CD4-positive, CD25-positive, alpha-beta regulatory T cell (primary cell): Measurements from ENCODE around the gene PAAF1. TPM values are rescaled to one million over a fixed set of nuclear protein-coding genes. Genes with fewer than 3 reads are reported as not detected.
A peak's percentile ranks its signal among the peaks of the same experiment; 100 is the strongest.

Experiments used
- ATAC-seq, 2 donors: fragments of 150-1000 bp; cut with Tn5 transposase; one replicate each; pipeline ENCODE4 v1.10.0; 2021; ENCODE audit warnings: low read depth in 2 of 2, moderate number of reproducible peaks in 2 of 2, moderate library complexity in 1 of 2
- DNase-seq, 3 donors: peaks; one replicate each; pipeline versions ENCODE4 v3.0.0 to v3.0.0-alpha.2; 2012 to 2022; ENCODE audit warnings: mixed read lengths in 1 of 3
- H3K27ac ChIP-seq: one replicate; pipeline ENCODE4 v1.7.0; 2013; ENCODE audit warnings: mild to moderate bottlenecking, low read length; ENCODE audit not compliant: insufficient read depth, poor library complexity, severe bottlenecking
- H3K27me3 ChIP-seq: one replicate; pipeline ENCODE4 v1.7.0; 2013; ENCODE audit warnings: low read length; ENCODE audit not compliant: control insufficient read depth, insufficient read depth
- H3K36me3 ChIP-seq: one replicate; pipeline ENCODE4 v1.7.0; 2013; ENCODE audit warnings: mild to moderate bottlenecking, low read length, moderate library complexity; ENCODE audit not compliant: control insufficient read depth, insufficient read depth
- H3K4me1 ChIP-seq: 2 replicates; pipeline ENCODE4 v1.7.0; 2013; ENCODE audit warnings: mild to moderate bottlenecking, low read length; ENCODE audit not compliant: insufficient read depth, control insufficient read depth, poor library complexity, severe bottlenecking
- H3K4me3 ChIP-seq: one replicate; pipeline ENCODE4 v1.7.0; 2013; ENCODE audit warnings: low read depth, mild to moderate bottlenecking, low read length, moderate library complexity
- H3K9me3 ChIP-seq, 2 experiments: 1 replicate in 1 of 2; 2 replicates in 1 of 2; pipeline ENCODE4 v1.7.0; 2013; ENCODE audit warnings: low read length in 2 of 2, mild to moderate bottlenecking in 1 of 2, moderate library complexity in 1 of 2; ENCODE audit not compliant: control insufficient read depth in 2 of 2
- H3K27ac Mint-ChIP-seq, 3 donors: one replicate each; pipeline ENCODE4 v1.8.0; 2020 to 2022; ENCODE audit warnings: mild to moderate bottlenecking in 3 of 3, mixed read lengths in 3 of 3, moderate library complexity in 2 of 3
- H3K27me3 Mint-ChIP-seq: one replicate; pipeline ENCODE4 v1.8.0; 2022; ENCODE audit warnings: mild to moderate bottlenecking, mixed read lengths
- H3K36me3 Mint-ChIP-seq: one replicate; pipeline ENCODE4 v1.8.0; 2020; ENCODE audit warnings: mixed read lengths
- H3K4me1 Mint-ChIP-seq, 4 donors: one replicate each; pipeline ENCODE4 v1.8.0; 2020 to 2022; ENCODE audit warnings: mixed read lengths in 4 of 4, mild to moderate bottlenecking in 1 of 4
- H3K4me3 Mint-ChIP-seq, 4 donors: one replicate each; pipeline ENCODE4 v1.8.0; 2020 to 2022; ENCODE audit warnings: mild to moderate bottlenecking in 4 of 4, mixed read lengths in 4 of 4, moderate library complexity in 3 of 4
- H3K9me3 Mint-ChIP-seq, 7 donors: one replicate each; pipeline ENCODE4 v1.8.0; 2020 to 2022; ENCODE audit warnings: mixed read lengths in 7 of 7, mild to moderate bottlenecking in 3 of 7, moderate library complexity in 2 of 7
- polyA plus RNA-seq, 4 donors: library from polyadenylated mRNA; unstranded; fragments of 300-500 nt; fragmentation: Illumina TruSeq; gene quantifications; one replicate each; pipeline ENCODE4 v1.2.3, GENCODE V29; 2021
- total RNA-seq: library from RNA; stranded (reverse); gene quantifications from one replicate; pipeline ENCODE4 v1.2.3, GENCODE V29; 2022

Gene PAAF1
- total and polyA plus RNA-seq, 5 donors from 2014 or later, result 13.7 to 28.2 (median 26.5) TPM

- peaks cover 8% of the 10 kb centered on the region for H3K36me3 Mint-ChIP-seq
- no peaks in the 10 kb centered on the region for H3K27me3 Mint-ChIP-seq
- H3K27ac Mint-ChIP-seq, result peak overlapping the region in 1 of 3 donors; percentile 5
- DNase-seq, result no peak
- no peak for ATAC-seq
- Histone ChIP-seq H3K9me3 (no peaks in the 10 kb centered on the region), H3K27me3 (no peaks in the 10 kb centered on the region), H3K27ac (no peak overlapping the region), H3K36me3 (peaks cover 2% of the 10 kb centered on the region), H3K4me1 (no peaks in the 10 kb centered on the region), H3K4me3 (no peak overlapping the region)
- H3K4me3 Mint-ChIP-seq, result no peak overlapping the region
- H3K4me1 Mint-ChIP-seq, result no peaks in the 10 kb centered on the region
- H3K9me3 Mint-ChIP-seq, result no peaks in the 10 kb centered on the region
Measured at GRCh38 chr11:73939096-73939495, 62.3 kb downstream of the PAAF1 start.

GRCh38 chr11:73940801-73941570 is 64.2 kb downstream of the PAAF1 start:
- no peaks in the 10 kb centered on the region for H3K4me1 ChIP-seq
- DNase-seq, result no peak
- no peak overlapping the region for H3K4me3 Mint-ChIP-seq
- H3K36me3 ChIP-seq, result no peaks in the 10 kb centered on the region
- peaks cover 5% of the 10 kb centered on the region for H3K36me3 Mint-ChIP-seq
- no peak overlapping the region for H3K27ac ChIP-seq
- H3K4me1 Mint-ChIP-seq, result no peaks in the 10 kb centered on the region
- no peak overlapping the region for H3K27ac Mint-ChIP-seq
- H3K9me3 Mint-ChIP-seq, result no peaks in the 10 kb centered on the region
- H3K27me3 ChIP-seq, result no peaks in the 10 kb centered on the region
- H3K9me3 ChIP-seq, result no peaks in the 10 kb centered on the region
- no peak for ATAC-seq
- no peak overlapping the region for H3K4me3 ChIP-seq
- no peaks in the 10 kb centered on the region for H3K27me3 Mint-ChIP-seq

GRCh38 chr11:73942010-73942409 is 65.2 kb downstream of the PAAF1 start:
- no peak overlapping the region for H3K4me3 ChIP-seq
- Mint-ChIP-seq H3K4me1 (no peaks in the 10 kb centered on the region), H3K27ac (no peak overlapping the region), H3K36me3 (peaks cover 5% of the 10 kb centered on the region), H3K27me3 (no peaks in the 10 kb centered on the region), H3K4me3 (no peak overlapping the region), H3K9me3 (no peaks in the 10 kb centered on the region)
- DNase-seq (no peak), ATAC-seq (no peak)
- no peaks in the 10 kb centered on the region for H3K27me3 ChIP-seq
- no peaks in the 10 kb centered on the region for H3K4me1 ChIP-seq
- no peak overlapping the region for H3K27ac ChIP-seq
- H3K9me3 ChIP-seq, result no peaks in the 10 kb centered on the region
- no peaks in the 10 kb centered on the region for H3K36me3 ChIP-seq

- no peaks in the 10 kb centered on the region for H3K4me1 ChIP-seq
- H3K27me3 Mint-ChIP-seq, result no peaks in the 10 kb centered on the region
- ATAC-seq, result no peak
Measured at GRCh38 chr11:73944085-73944484, 67.3 kb downstream of the PAAF1 start.

GRCh38 chr11:73944901-73945300 is 68.1 kb downstream of the PAAF1 start:
- Histone ChIP-seq H3K27me3 (no peaks in the 10 kb centered on the region), H3K4me3 (no peak overlapping the region), H3K36me3 (no peaks in the 10 kb centered on the region), H3K4me1 (no peaks in the 10 kb centered on the region), H3K27ac (no peak overlapping the region), H3K9me3 (no peaks in the 10 kb centered on the region)
- DNase-seq (no peak), ATAC-seq (no peak)
- Mint-ChIP-seq H3K27me3 (no peaks in the 10 kb centered on the region), H3K27ac (no peak overlapping the region), H3K4me3 (no peak overlapping the region), H3K36me3 (peaks cover 5% of the 10 kb centered on the region), H3K9me3 (no peaks in the 10 kb centered on the region), H3K4me1 (no peaks in the 10 kb centered on the region)

More at GRCh38 chr11:73944085-73944484, 67.3 kb downstream of the PAAF1 start:
- Histone ChIP-seq H3K4me3 (no peak overlapping the region), H3K36me3 (no peaks in the 10 kb centered on the region), H3K9me3 (no peaks in the 10 kb centered on the region), H3K27me3 (no peaks in the 10 kb centered on the region), H3K27ac (no peak overlapping the region)
- Mint-ChIP-seq H3K4me3 (no peak overlapping the region), H3K9me3 (no peaks in the 10 kb centered on the region), H3K36me3 (peaks cover 5% of the 10 kb centered on the region), H3K27ac (no peak overlapping the region), H3K4me1 (no peaks in the 10 kb centered on the region)
- no peak for DNase-seq

- H3K36me3 ChIP-seq, result no peaks in the 10 kb centered on the region
Measured at GRCh38 chr11:73945396-73945795, 68.6 kb downstream of the PAAF1 start.

GRCh38 chr11:73946798-73947458 is 70.1 kb downstream of the PAAF1 start:
- no peaks in the 10 kb centered on the region for H3K9me3 ChIP-seq
- no peak overlapping the region for H3K4me3 ChIP-seq
- Mint-ChIP-seq H3K36me3 (no peaks in the 10 kb centered on the region), H3K4me1 (no peaks in the 10 kb centered on the region), H3K4me3 (no peak overlapping the region), H3K27me3 (no peaks in the 10 kb centered on the region), H3K9me3 (no peaks in the 10 kb centered on the region), H3K27ac (no peak overlapping the region)
- no peaks in the 10 kb centered on the region for H3K4me1 ChIP-seq
- ATAC-seq (no peak), DNase-seq (no peak)
- H3K36me3 ChIP-seq, result no peaks in the 10 kb centered on the region
- H3K27me3 ChIP-seq, result no peaks in the 10 kb centered on the region
- no peak overlapping the region for H3K27ac ChIP-seq

More at GRCh38 chr11:73945396-73945795, 68.6 kb downstream of the PAAF1 start:
- Histone ChIP-seq H3K9me3 (no peaks in the 10 kb centered on the region), H3K4me3 (no peak overlapping the region), H3K4me1 (no peaks in the 10 kb centered on the region), H3K27me3 (no peaks in the 10 kb centered on the region), H3K27ac (no peak overlapping the region)
- H3K36me3 Mint-ChIP-seq, result peaks cover 5% of the 10 kb centered on the region
- no peaks in the 10 kb centered on the region for H3K4me1 Mint-ChIP-seq
- no peak for DNase-seq
- H3K4me3 Mint-ChIP-seq, result no peak overlapping the region
- no peak overlapping the region for H3K27ac Mint-ChIP-seq
- H3K27me3 Mint-ChIP-seq, result no peaks in the 10 kb centered on the region
- no peak for ATAC-seq
- no peaks in the 10 kb centered on the region for H3K9me3 Mint-ChIP-seq

- Mint-ChIP-seq H3K4me1 (no peaks in the 10 kb centered on the region), H3K9me3 (no peaks in the 10 kb centered on the region), H3K4me3 (no peak overlapping the region), H3K27ac (peak overlapping the region in 1 of 3 donors; percentile 59), H3K36me3 (no peaks in the 10 kb centered on the region), H3K27me3 (no peaks in the 10 kb centered on the region)
- Histone ChIP-seq H3K36me3 (no peaks in the 10 kb centered on the region), H3K4me1 (no peaks in the 10 kb centered on the region), H3K27me3 (no peaks in the 10 kb centered on the region), H3K27ac (no peak overlapping the region), H3K9me3 (no peaks in the 10 kb centered on the region), H3K4me3 (no peak overlapping the region)
- no peak for DNase-seq
- ATAC-seq, result no peak
Measured at GRCh38 chr11:73949246-73949645, 72.4 kb downstream of the PAAF1 start.
